IMR-90 (cell line): Measurements from ENCODE around the gene GTPBP3.

Experiments used
- CTCF ChIP-seq: conservative IDR thresholded peaks from 2 replicates; pipeline ENCODE4 v1.5.1; 2012; ENCODE audit warnings: mild to moderate bottlenecking, low read depth, low read length, improper control_type of control experiment
- MAFK ChIP-seq: IDR thresholded peaks from 2 replicates; pipeline ENCODE4 v1.6.1; 2012; ENCODE audit warnings: low read depth, low read length, improper control_type of control experiment
- MXI1 ChIP-seq: IDR thresholded peaks from 2 replicates; pipeline ENCODE4 v1.6.1; 2012; ENCODE audit warnings: low read depth, mild to moderate bottlenecking, low read length, moderate library complexity, borderline replicate concordance

- TF ChIP-seq CTCF (no peak), MXI1 (no peak), MAFK (no peak)
These were observed 25.7 kb upstream of the GTPBP3 start for GRCh38 chr19:17311455-17312188.
